ENCODE data around the gene TMEM79. TPM values are rescaled to one million over a fixed set of nuclear protein-coding genes. Genes with fewer than 3 reads are reported as not detected.

TMEM79 gene
- total RNA-seq, 4 donors from 2014 or later, result 96.9 to 111 (median 101) TPM

DNA sequence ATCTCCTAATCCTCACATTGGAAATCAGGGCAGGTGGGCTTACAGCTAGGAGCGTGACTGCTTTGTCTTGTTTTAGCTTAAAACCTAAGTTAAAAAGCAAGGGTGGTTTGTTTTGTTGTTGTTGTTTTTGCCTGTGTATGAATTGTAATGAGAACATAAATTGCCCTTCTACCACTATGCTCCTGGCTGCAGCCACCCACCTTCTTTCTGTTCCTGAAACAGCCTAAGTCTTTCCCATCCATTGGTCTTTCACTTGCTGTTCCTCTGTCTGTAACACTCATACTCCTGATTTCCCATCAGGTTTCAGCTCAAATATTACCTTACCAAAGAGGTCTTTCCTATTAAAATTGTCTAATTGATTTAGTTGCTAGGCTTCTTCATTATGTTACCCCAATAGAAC, 604 bp upstream of the TMEM79 start:
- 70 to 78% methylated on average over 1 of the region's 1 CpG for WGBS, 2 donors
- no peak for DNase-seq (ENCODE audit: low spot score in 2 of 2)
- intact Hi-C loops (cut with DNase I; ENCODE audit: low total_unique reads), result no loop called here
- TF ChIP-seq, protein P1, sequence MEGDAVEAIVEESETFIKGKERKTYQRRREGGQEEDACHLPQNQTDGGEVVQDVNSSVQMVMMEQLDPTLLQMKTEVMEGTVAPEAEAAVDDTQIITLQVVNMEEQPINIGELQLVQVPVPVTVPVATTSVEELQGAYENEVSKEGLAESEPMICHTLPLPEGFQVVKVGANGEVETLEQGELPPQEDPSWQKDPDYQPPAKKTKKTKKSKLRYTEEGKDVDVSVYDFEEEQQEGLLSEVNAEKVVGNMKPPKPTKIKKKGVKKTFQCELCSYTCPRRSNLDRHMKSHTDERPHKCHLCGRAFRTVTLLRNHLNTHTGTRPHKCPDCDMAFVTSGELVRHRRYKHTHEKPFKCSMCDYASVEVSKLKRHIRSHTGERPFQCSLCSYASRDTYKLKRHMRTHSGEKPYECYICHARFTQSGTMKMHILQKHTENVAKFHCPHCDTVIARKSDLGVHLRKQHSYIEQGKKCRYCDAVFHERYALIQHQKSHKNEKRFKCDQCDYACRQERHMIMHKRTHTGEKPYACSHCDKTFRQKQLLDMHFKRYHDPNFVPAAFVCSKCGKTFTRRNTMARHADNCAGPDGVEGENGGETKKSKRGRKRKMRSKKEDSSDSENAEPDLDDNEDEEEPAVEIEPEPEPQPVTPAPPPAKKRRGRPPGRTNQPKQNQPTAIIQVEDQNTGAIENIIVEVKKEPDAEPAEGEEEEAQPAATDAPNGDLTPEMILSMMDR (IDR thresholded peaks at IDR 0.05), result no peak
- TF ChIP-seq POLR2A (IDR thresholded peaks at IDR 0.05), result no peak
- H3K4me3 ChIP-seq (ENCODE audit: low read depth, poor library complexity, severe bottlenecking), result no peak overlapping the region

DNA sequence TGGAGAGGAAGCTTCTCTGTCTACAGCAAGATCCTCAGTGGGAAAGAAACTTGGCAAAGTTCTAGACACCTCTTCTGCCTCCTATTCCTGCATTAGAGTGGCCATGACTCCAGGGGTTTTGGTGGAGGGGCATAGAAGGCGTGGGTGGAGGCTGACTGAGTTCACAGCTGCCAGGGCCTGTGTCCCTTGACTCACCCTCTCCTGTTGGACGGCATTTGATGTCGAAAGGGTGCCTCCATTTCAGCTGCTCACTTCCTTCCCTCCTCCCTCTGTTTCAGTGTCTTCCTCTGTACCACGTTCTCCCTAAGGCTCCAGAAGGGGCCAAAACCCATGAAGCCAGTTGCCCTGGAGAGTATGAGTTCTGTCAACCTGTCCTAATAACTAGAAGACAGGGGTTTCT, 632 bp downstream of the TMEM79 start:
- intact Hi-C loops (cut with DNase I; ENCODE audit: low total_unique reads), result no loop called here
- 39 to 41% methylated on average over 4 of the region's 4 CpGs for WGBS, 2 donors
- no peak overlapping the region for H3K4me3 ChIP-seq (ENCODE audit: low read depth, poor library complexity, severe bottlenecking)
- DNase-seq (ENCODE audit: low spot score in 2 of 2), result no peak
- TF ChIP-seq, protein P1 (IDR thresholded peaks at IDR 0.05), result no peak
- no peak for TF ChIP-seq POLR2A (IDR thresholded peaks at IDR 0.05)

DNA sequence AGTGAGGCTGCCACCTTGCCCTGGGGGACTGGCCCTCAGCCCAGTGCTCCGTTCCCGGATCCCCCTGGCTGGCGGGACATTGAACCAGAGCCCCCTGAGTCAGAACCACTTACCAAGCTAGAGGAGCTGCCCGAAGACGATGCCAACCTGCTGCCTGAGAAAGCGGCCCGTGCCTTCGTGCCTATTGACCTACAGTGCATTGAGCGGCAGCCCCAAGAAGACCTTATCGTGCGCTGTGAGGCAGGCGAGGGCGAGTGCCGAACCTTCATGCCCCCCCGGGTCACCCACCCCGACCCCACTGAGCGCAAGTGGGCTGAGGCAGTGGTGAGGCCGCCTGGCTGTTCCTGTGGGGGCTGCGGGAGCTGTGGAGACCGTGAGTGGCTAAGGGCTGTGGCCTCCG, 1.3 kb downstream of the TMEM79 start:
- DNase-seq (ENCODE audit: low spot score in 2 of 2), result no peak
- WGBS, 2 donors, result 72 to 86% methylated on average over 15 to 21 of the region's 21 CpGs
- no peak for TF ChIP-seq POLR2A (IDR thresholded peaks at IDR 0.05)
- TF ChIP-seq, protein P1 (IDR thresholded peaks at IDR 0.05), result no peak
- intact Hi-C loops (cut with DNase I; ENCODE audit: low total_unique reads), result no loop called here
- H3K4me3 ChIP-seq (ENCODE audit: low read depth, poor library complexity, severe bottlenecking), result no peak overlapping the region

DNA sequence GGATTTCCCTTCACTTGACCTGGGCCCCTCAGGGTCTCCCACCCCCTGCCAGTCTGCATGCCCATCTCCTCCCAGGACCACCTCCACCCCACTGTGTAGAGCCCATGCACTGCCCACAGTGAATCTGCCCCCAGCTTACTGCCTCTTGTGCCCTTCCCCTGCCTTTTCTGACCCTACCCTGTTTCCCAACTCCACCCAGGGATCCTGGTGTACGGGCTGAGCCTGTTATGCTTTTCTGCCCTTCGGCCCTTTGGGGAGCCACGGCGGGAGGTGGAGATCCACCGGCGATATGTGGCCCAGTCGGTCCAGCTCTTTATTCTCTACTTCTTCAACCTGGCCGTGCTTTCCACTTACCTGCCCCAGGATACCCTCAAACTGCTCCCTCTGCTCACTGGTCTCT, 1.9 kb downstream of the TMEM79 start:
- 69 to 74% methylated on average over 8 of the region's 8 CpGs for WGBS, 2 donors
- TF ChIP-seq, protein P1 (IDR thresholded peaks at IDR 0.05), result no peak
- TF ChIP-seq POLR2A (IDR thresholded peaks at IDR 0.05), result no peak

DNA sequence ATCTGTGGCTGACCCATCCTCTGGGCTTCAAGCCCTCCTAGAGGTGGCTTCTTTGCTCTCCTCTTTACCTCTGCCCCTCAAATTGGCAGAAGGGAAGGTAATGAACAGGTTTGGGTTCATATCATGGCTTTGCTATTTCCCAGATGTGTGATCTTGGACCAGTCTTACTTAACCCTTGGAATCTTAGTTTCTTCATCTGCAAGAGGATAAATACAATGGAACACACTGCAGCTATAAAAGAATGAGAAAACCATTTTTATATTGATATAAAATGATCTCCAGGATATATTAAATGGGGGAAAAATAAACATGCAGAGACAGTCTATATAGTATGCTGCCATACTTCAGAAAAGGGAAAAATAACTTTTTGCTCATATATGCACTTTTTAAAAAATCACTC, 5.7 kb downstream of the TMEM79 start:
- intact Hi-C loops (cut with DNase I; ENCODE audit: low total_unique reads), result no loop called here
- no peak overlapping the region for H3K4me3 ChIP-seq (ENCODE audit: low read depth, poor library complexity, severe bottlenecking)
- no peak for TF ChIP-seq POLR2A (IDR thresholded peaks at IDR 0.05)
- TF ChIP-seq, protein P1 (IDR thresholded peaks at IDR 0.05), result no peak
- DNase-seq (ENCODE audit: low spot score in 2 of 2), result no peak

More for the DNA sequence above, 1.9 kb downstream of the TMEM79 start:
- intact Hi-C loops (cut with DNase I; ENCODE audit: low total_unique reads), result no loop called here
- no peak overlapping the region for H3K4me3 ChIP-seq (ENCODE audit: low read depth, poor library complexity, severe bottlenecking)
- DNase-seq (ENCODE audit: low spot score in 2 of 2), result no peak
